Esophagus (tissue), 2 donors: ENCODE data around the gene CDK8. TPM values are rescaled to one million over a fixed set of nuclear protein-coding genes. Genes with fewer than 3 reads are reported as not detected.

Source experiments
- H3K27ac ChIP-seq, 2 donors: one replicate each; pipeline ENCODE4 v1.5.1; 2013; ENCODE audit warnings: low read depth in 2 of 2, mild to moderate bottlenecking in 2 of 2, inconsistent platforms in 1 of 2, low read length in 1 of 2, moderate library complexity in 1 of 2
- H3K27me3 ChIP-seq, 2 donors: one replicate each; pipeline ENCODE4 v1.6.1; 2013; ENCODE audit warnings: low read length in 2 of 2, control low read depth in 1 of 2, mild to moderate bottlenecking in 1 of 2; ENCODE audit not compliant: insufficient read depth in 2 of 2, control insufficient read depth in 1 of 2
- H3K36me3 ChIP-seq, 2 donors: one replicate each; pipeline ENCODE4 v1.6.1; 2013; ENCODE audit warnings: low read length in 1 of 2; ENCODE audit not compliant: control insufficient read depth in 2 of 2, insufficient read depth in 2 of 2
- H3K4me1 ChIP-seq, 2 donors: one replicate each; pipeline ENCODE4 v1.6.1; 2013; ENCODE audit warnings: low read length in 1 of 2; ENCODE audit not compliant: control insufficient read depth in 2 of 2, insufficient read depth in 2 of 2
- H3K4me3 ChIP-seq, 2 donors: one replicate each; pipeline ENCODE4 v1.5.1; 2013; ENCODE audit warnings: low read length in 2 of 2, mild to moderate bottlenecking in 2 of 2, low read depth in 1 of 2, moderate library complexity in 1 of 2
- H3K9me3 ChIP-seq, 2 donors: one replicate each; pipeline ENCODE4 v1.6.1; 2013; ENCODE audit warnings: mild to moderate bottlenecking in 2 of 2, low read depth in 1 of 2, low read length in 1 of 2, moderate library complexity in 1 of 2; ENCODE audit not compliant: control insufficient read depth in 2 of 2, insufficient read depth in 1 of 2
- WGBS, 2 donors: extraction: QIAGEN DNeasy Blood & Tissue Kit; methylation state at CpG; one replicate each; pipeline ENCODE4 v1.1.7; 2013; 5-methylcytosine and 5-hydroxymethylcytosine counted together
- polyA plus RNA-seq, 2 donors: library from polyadenylated mRNA; stranded (reverse); fragments of 200-250 nt; gene quantifications; one replicate each; pipeline ENCODE4 v1.2.3, GENCODE V29; 2013
- donor health status: healthy with polysubstance abuse.
- donor health status: Bipolar disorder and iron deficiency.

Gene CDK8
- polyA plus RNA-seq, 2 donors: 8.0 to 9.3 TPM

- Histone ChIP-seq H3K27me3 (no peaks in the 10 kb centered on the region), H3K4me3 (no peak overlapping the region), H3K9me3 (peaks cover 0 to 11% of the 10 kb centered on the region in 2 donors), H3K36me3 (no peaks in the 10 kb centered on the region), H3K4me1 (no peaks in the 10 kb centered on the region), H3K27ac (no peak overlapping the region)
- WGBS, 2 donors: 77 to 88% methylated on average over 3 of the region's 3 CpGs
Measured at GRCh38 chr13:26435646-26436045, 181.7 kb downstream of the CDK8 start.

- H3K36me3 ChIP-seq: no peaks in the 10 kb centered on the region
- H3K9me3 ChIP-seq: peaks cover 0 to 11% of the 10 kb centered on the region in 2 donors
- WGBS, 2 donors: 89% methylated on average over 3 of the region's 3 CpGs
- H3K4me1 ChIP-seq: no peaks in the 10 kb centered on the region
- no peaks in the 10 kb centered on the region for H3K27me3 ChIP-seq
- H3K27ac ChIP-seq: no peak overlapping the region
- H3K4me3 ChIP-seq: no peak overlapping the region
Measured at GRCh38 chr13:26436914-26437313, 183.0 kb downstream of the CDK8 start.

DNA sequence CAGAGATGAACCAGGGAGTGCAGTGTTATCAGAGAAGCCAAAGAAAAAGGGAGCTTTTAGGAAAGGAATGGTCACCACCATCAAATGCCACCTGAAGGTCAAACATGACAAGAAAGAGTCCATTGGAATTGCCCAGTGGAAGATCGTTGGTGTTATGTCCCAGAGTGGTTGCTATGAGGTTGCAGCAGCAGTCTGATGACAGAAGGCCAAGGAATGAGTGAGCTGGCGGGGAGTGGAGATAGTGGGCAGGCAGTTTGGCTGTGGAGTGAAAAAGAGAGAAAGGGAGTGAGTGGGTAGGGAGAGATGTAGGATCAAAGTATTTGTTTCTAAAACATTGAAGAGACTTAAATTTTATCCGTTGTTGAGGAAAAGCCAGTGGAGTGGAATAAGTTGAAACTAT lies 186.2 kb downstream of the CDK8 start:
- 64 to 69% methylated on average over 3 of the region's 3 CpGs for WGBS, 2 donors

GRCh38 chr13:26441476-26441875 lies 187.5 kb downstream of the CDK8 start:
- Histone ChIP-seq H3K36me3 (no peaks in the 10 kb centered on the region), H3K9me3 (no peaks in the 10 kb centered on the region), H3K4me1 (no peaks in the 10 kb centered on the region), H3K27ac (no peak overlapping the region), H3K4me3 (no peak overlapping the region), H3K27me3 (no peaks in the 10 kb centered on the region)
- 81 to 88% methylated on average over 8 of the region's 8 CpGs for WGBS, 2 donors

More for the DNA sequence above, 186.2 kb downstream of the CDK8 start:
- H3K9me3 ChIP-seq: peaks cover 0 to 9% of the 10 kb centered on the region in 2 donors
- no peak overlapping the region for H3K27ac ChIP-seq
- no peaks in the 10 kb centered on the region for H3K36me3 ChIP-seq
- H3K27me3 ChIP-seq: no peaks in the 10 kb centered on the region
- no peak overlapping the region for H3K4me3 ChIP-seq
- H3K4me1 ChIP-seq: no peaks in the 10 kb centered on the region

- no peak overlapping the region for H3K27ac ChIP-seq
Measured at GRCh38 chr13:26442541-26442940, 188.6 kb downstream of the CDK8 start.

DNA sequence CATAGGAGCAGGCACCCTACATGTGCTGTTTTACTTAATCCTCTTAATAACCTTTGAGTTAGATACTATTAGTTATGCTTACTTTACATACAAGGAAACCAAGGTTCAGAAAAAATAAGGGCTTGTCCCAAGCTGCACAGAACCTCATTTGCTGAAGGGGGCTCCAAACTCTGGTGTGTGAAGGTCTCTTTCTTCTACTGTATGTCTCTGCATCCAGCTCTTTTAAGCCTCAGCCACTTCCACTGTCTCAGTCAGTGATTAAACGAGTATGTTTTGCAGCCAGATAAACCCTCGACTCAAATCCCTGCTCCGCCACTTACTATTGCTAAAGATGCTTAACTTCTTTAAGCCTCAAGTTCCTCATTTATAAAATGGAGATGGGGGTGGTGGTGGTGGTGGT lies 191.2 kb downstream of the CDK8 start:
- Histone ChIP-seq H3K4me3 (no peak overlapping the region), H3K27me3 (no peaks in the 10 kb centered on the region), H3K36me3 (no peaks in the 10 kb centered on the region), H3K4me1 (no peaks in the 10 kb centered on the region), H3K9me3 (no peaks in the 10 kb centered on the region), H3K27ac (no peak overlapping the region)
- 73 to 78% methylated on average over 3 of the region's 3 CpGs for WGBS, 2 donors

More at GRCh38 chr13:26442541-26442940, 188.6 kb downstream of the CDK8 start:
- Histone ChIP-seq H3K9me3 (no peaks in the 10 kb centered on the region), H3K36me3 (no peaks in the 10 kb centered on the region), H3K4me1 (no peaks in the 10 kb centered on the region), H3K4me3 (no peak overlapping the region), H3K27me3 (no peaks in the 10 kb centered on the region)
- 30 to 35% methylated on average over 1 of the region's 1 CpG for WGBS, 2 donors

DNA sequence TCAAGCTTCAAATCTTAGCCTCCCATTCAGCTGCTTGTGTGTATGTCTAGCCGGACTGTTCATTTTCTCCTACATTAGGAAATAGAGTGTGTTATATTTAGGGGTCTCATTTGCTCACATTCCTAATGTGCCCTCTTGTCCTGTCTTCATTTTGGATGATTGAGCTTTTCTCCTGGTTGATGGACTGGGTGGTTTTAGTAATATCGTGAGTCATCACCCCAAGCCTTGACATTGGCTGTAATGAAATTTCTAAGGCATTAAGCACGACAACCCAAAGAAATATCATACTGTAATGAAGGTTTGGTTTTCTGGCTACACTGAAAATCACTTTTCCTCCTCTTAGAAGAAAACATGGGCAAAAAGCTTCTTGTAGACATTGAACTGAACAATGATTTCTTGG lies 192.8 kb downstream of the CDK8 start:
- H3K27me3 ChIP-seq: no peaks in the 10 kb centered on the region
- no peak overlapping the region for H3K27ac ChIP-seq
- H3K36me3 ChIP-seq: no peaks in the 10 kb centered on the region
- H3K4me1 ChIP-seq: no peaks in the 10 kb centered on the region
- WGBS, 2 donors: 84 to 88% methylated on average over 3 of the region's 3 CpGs
- no peak overlapping the region for H3K4me3 ChIP-seq
- H3K9me3 ChIP-seq: no peaks in the 10 kb centered on the region

GRCh38 chr13:26448032-26448431 lies 194.1 kb downstream of the CDK8 start:
- Histone ChIP-seq H3K4me1 (no peaks in the 10 kb centered on the region), H3K27me3 (no peaks in the 10 kb centered on the region), H3K4me3 (no peak overlapping the region), H3K36me3 (no peaks in the 10 kb centered on the region), H3K27ac (no peak overlapping the region), H3K9me3 (no peaks in the 10 kb centered on the region)
- 73 to 82% methylated on average over 2 of the region's 2 CpGs for WGBS, 2 donors

GRCh38 chr13:26449063-26449848 lies 195.3 kb downstream of the CDK8 start:
- Histone ChIP-seq H3K27me3 (no peaks in the 10 kb centered on the region), H3K9me3 (no peaks in the 10 kb centered on the region), H3K27ac (no peak overlapping the region), H3K4me1 (no peaks in the 10 kb centered on the region), H3K36me3 (no peaks in the 10 kb centered on the region), H3K4me3 (no peak overlapping the region)
- WGBS, 2 donors: 71 to 76% methylated on average over 2 of the region's 2 CpGs
